HepG2 (cell line): Measurements from ENCODE around the gene LRRC8E. TPM values are rescaled to one million over a fixed set of nuclear protein-coding genes. Genes with fewer than 3 reads are reported as not detected.

ENCODE experiments used
- CREB3 ChIP-seq: sonication (generic); formaldehyde crosslinking; IDR thresholded peaks from 2 replicates; pipeline ENCODE4 v1.5.0; 2020; ENCODE audit warnings: missing genetic modification reagents
- ESRRA ChIP-seq: sonication (generic); formaldehyde crosslinking; IDR thresholded peaks from 2 replicates; pipeline ENCODE4 v1.5.1; 2020; ENCODE audit warnings: mild to moderate bottlenecking, low read depth, missing genetic modification reagents
- GATAD1 ChIP-seq: IDR thresholded peaks from 2 replicates; pipeline ENCODE4 v1.6.1; 2016; ENCODE audit warnings: missing genetic modification reagents, missing compliant biosample characterization
- MLXIP ChIP-seq: sonication (generic); formaldehyde crosslinking; IDR thresholded peaks from 2 replicates; pipeline ENCODE4 v1.9.0; 2021; ENCODE audit warnings: missing genetic modification reagents, borderline replicate concordance
- RBM39 ChIP-seq: fragments of 200-400 bp; formaldehyde crosslinking; IDR thresholded peaks from one replicate; pipeline ENCODE4 v1.6.1; 2018; ENCODE audit warnings: antibody characterized with exemption, mild to moderate bottlenecking, low read depth, low read length; ENCODE audit not compliant: poor library complexity, severe bottlenecking
- SP2 ChIP-seq: sonication (generic); formaldehyde crosslinking; IDR thresholded peaks from 2 replicates; pipeline ENCODE4 v1.5.1; 2020; ENCODE audit warnings: mild to moderate bottlenecking, missing genetic modification reagents
- THYN1 ChIP-seq: sonication (generic); formaldehyde crosslinking; IDR thresholded peaks from 2 replicates; pipeline ENCODE4 v1.8.1; 2023; ENCODE audit warnings: low read depth, mild to moderate bottlenecking, moderate library complexity, missing genetic modification reagents, borderline replicate concordance
- TSC22D2 ChIP-seq: sonication (generic); formaldehyde crosslinking; IDR thresholded peaks from 2 replicates; pipeline ENCODE4 v1.5.1; 2020; ENCODE audit warnings: missing genetic modification reagents, mild to moderate bottlenecking, borderline replicate concordance
- ZBTB20 ChIP-seq: sonication (generic); formaldehyde crosslinking; IDR thresholded peaks from 2 replicates; pipeline ENCODE4 v1.8.1; 2023; ENCODE audit warnings: missing genetic modification reagents, low read depth, mild to moderate bottlenecking, borderline replicate concordance
- ZMYM3 ChIP-seq: sonication (generic); formaldehyde crosslinking; IDR thresholded peaks from 2 replicates; pipeline ENCODE4 v1.5.1; 2020; ENCODE audit warnings: mild to moderate bottlenecking, missing genetic modification reagents
- ZNF121 ChIP-seq: sonication (generic); formaldehyde crosslinking; IDR thresholded peaks from 2 replicates; pipeline ENCODE4 v1.5.0; 2020; ENCODE audit warnings: mild to moderate bottlenecking, missing genetic modification reagents
- ZNF256 ChIP-seq: sonication (generic); formaldehyde crosslinking; conservative IDR thresholded peaks from 2 replicates; pipeline ENCODE4 v1.4.0; 2020; ENCODE audit warnings: missing genetic modification reagents
- ZNF260 ChIP-seq: sonication (generic); formaldehyde crosslinking; IDR thresholded peaks from 2 replicates; pipeline ENCODE4 v1.4.0; 2020; ENCODE audit warnings: missing genetic modification reagents, low read depth, mild to moderate bottlenecking, borderline replicate concordance
- ZNF441 ChIP-seq: sonication (generic); formaldehyde crosslinking; IDR thresholded peaks from 2 replicates; pipeline ENCODE4 v1.7.0; 2021; ENCODE audit warnings: missing genetic modification reagents, borderline replicate concordance
- polyA plus RNA-seq, 8 experiments: library from polyadenylated mRNA; depleted of rRNA in 3 of 8; stranded (reverse) in 7 of 8; unstranded in 1 of 8; fragments of >200 nt; fragmentation: Illumina TruSeq in 4 of 8; extraction: Trizol in 4 of 8; gene quantifications; 2 replicates each; pipeline versions ENCODE4 v1.2.1 to v1.2.3, GENCODE V29; 2011 to 2016; ENCODE audit warnings: low read depth in 4 of 8, missing spikeins in 1 of 8, mixed read lengths in 1 of 8; ENCODE audit not compliant: insufficient read depth in 1 of 8
- total RNA-seq, 5 experiments: library from RNA; depleted of rRNA; stranded (reverse); fragments of >200 nt; fragmentation: Illumina TruSeq; extraction: Trizol; gene quantifications; 2 replicates each; pipeline ENCODE4 v1.2.3, GENCODE V29; 2016; ENCODE audit warnings: low read depth in 1 of 5
- TF ChIP-seq, protein P1 (sequence below): sonication (generic); formaldehyde crosslinking; IDR thresholded peaks from 2 replicates; pipeline ENCODE4 v1.4.0; 2020; ENCODE audit warnings: missing genetic modification reagents, borderline replicate concordance

The LRRC8E gene
- total and polyA plus RNA-seq, 2 of the 13 experiments (the other 11 are each of a cell fraction or from before 2014, with no cell fraction given), result 8.0 to 10.3 TPM

DNA sequence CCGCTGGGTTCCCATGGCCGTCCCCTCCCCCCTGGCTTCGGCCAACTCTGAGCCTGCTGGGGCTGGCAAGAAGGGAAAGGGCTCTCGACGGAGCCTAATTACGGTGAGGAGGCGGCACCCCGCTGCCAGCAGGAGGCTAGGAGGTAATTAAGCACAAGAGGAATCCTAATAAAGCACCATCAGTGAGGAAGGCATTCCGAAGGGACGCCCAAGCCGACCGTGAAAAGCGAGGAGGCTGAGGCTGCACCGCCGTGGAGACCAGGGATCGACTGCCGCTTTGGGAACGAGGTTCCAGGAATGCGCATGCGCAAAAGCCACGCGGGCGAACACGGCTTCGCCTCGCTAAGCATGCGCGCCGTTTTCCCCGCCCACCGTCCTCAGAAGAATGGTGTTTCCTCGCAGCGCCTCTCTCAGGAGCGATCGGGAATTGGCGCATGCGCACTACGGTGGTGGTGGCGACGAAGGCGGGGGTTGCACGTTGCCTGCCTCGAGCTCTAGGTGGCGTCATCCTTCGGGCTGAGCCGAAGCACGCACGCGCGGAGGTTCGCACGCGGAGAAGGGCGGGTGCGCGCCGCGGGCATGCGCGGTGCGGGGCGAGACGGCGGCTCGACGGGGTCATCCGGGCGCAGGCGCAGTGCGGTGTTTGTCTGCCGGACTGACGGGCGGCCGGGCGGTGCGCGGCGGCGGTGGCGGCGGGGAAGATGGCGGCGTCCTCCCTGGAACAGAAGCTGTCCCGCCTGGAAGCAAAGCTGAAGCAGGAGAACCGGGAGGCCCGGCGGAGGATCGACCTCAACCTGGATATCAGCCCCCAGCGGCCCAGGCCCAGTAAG is 15.1 kb downstream of the LRRC8E start, which contains the start of gene MAP2K7 (continued):
- TF ChIP-seq ZBTB20 (CRISPR knock-in tag), result no peak
- TF ChIP-seq ZNF441 (CRISPR knock-in tag), result peak; percentile 43
- TF ChIP-seq MLXIP (CRISPR knock-in tag), result no peak
- TF ChIP-seq ZNF260, result no peak
- TF ChIP-seq ESRRA, result no peak
- TF ChIP-seq RBM39, result no peak
- peak; percentile 51; the same call in 1 of the 2 replicates for TF ChIP-seq ZNF121 (CRISPR knock-in tag)
- no peak for TF ChIP-seq ZNF256
- peak; percentile 90; the same call in 1 of the 2 replicates for TF ChIP-seq TSC22D2 (CRISPR knock-in tag)
- TF ChIP-seq, protein P1, sequence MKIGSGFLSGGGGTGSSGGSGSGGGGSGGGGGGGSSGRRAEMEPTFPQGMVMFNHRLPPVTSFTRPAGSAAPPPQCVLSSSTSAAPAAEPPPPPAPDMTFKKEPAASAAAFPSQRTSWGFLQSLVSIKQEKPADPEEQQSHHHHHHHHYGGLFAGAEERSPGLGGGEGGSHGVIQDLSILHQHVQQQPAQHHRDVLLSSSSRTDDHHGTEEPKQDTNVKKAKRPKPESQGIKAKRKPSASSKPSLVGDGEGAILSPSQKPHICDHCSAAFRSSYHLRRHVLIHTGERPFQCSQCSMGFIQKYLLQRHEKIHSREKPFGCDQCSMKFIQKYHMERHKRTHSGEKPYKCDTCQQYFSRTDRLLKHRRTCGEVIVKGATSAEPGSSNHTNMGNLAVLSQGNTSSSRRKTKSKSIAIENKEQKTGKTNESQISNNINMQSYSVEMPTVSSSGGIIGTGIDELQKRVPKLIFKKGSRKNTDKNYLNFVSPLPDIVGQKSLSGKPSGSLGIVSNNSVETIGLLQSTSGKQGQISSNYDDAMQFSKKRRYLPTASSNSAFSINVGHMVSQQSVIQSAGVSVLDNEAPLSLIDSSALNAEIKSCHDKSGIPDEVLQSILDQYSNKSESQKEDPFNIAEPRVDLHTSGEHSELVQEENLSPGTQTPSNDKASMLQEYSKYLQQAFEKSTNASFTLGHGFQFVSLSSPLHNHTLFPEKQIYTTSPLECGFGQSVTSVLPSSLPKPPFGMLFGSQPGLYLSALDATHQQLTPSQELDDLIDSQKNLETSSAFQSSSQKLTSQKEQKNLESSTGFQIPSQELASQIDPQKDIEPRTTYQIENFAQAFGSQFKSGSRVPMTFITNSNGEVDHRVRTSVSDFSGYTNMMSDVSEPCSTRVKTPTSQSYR, result peak; percentile 93
- peak; percentile 80 for TF ChIP-seq GATAD1 (CRISPR knock-in tag)
- 0 out of 2 replicates have a peak, but pooled peaks have one; percentile 84 for TF ChIP-seq CREB3 (CRISPR knock-in tag)
- peak; percentile 29 for TF ChIP-seq SP2
- TF ChIP-seq ZMYM3 (CRISPR knock-in tag), result no peak
- no peak for TF ChIP-seq THYN1
